HG03432 (cell line): Measurements from ENCODE around the gene FJX1.
"Not testable (repeated sequence)": the region's sequence is repeated elsewhere in the genome, so short reads cannot be mapped to it uniquely, and the experiment has no call there.

Experiments used
- ATAC-seq: cut with Tn5 transposase; IDR thresholded peaks from one replicate; pipeline ENCODE4 v1.9.1; 2021; ENCODE audit warnings: mild to moderate bottlenecking, moderate library complexity; ENCODE audit not compliant: unreplicated experiment

FJX1 gene

DNA sequence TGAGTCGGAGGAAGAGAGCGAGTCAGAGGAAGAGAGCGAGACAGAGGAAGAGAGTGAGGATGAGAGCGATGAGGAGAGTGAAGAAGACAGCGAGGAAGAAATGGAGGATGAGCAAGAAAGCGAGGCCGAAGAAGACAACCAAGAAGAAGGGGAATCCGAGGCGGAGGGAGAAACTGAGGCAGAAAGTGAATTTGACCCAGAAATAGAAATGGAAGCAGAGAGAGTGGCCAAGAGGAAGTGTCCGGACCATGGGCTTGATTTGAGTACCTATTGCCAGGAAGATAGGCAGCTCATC lies 45.1 kb downstream of the FJX1 start:
- ATAC-seq = no peak

- no peak for ATAC-seq
These were observed 46.7 kb downstream of the FJX1 start for GRCh38 chr11:35664977-35665441.

- no peak for ATAC-seq
These were observed 49.0 kb downstream of the FJX1 start for GRCh38 chr11:35667257-35667656.

DNA sequence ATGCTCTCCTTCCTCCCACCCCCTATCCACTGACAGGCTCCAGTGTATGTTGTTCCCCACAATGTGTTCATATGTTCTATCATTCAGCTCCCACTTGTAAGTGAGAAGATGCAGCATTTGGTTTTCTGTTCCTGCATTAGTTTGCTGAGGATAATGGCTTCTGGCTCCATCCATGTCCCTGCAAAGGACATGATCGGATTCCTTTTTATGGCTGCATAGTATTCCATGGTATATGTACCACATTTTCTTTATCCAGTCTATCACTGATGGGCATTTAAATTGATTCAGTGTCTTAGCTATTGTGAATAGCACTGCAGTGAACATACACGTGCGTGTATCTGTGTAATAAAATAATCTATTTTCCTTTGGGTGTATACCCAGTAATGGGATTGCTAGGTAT lies 50.1 kb downstream of the FJX1 start:
- ATAC-seq = not testable (repeated sequence)
